ENCODE results near the gene ISL2. TPM values are rescaled to one million over a fixed set of nuclear protein-coding genes. Genes with fewer than 3 reads are reported as not detected.

Gene ISL2
- total and polyA plus RNA-seq, 4 donors = 0.03 to 0.14 TPM; not detected in 2

DNA sequence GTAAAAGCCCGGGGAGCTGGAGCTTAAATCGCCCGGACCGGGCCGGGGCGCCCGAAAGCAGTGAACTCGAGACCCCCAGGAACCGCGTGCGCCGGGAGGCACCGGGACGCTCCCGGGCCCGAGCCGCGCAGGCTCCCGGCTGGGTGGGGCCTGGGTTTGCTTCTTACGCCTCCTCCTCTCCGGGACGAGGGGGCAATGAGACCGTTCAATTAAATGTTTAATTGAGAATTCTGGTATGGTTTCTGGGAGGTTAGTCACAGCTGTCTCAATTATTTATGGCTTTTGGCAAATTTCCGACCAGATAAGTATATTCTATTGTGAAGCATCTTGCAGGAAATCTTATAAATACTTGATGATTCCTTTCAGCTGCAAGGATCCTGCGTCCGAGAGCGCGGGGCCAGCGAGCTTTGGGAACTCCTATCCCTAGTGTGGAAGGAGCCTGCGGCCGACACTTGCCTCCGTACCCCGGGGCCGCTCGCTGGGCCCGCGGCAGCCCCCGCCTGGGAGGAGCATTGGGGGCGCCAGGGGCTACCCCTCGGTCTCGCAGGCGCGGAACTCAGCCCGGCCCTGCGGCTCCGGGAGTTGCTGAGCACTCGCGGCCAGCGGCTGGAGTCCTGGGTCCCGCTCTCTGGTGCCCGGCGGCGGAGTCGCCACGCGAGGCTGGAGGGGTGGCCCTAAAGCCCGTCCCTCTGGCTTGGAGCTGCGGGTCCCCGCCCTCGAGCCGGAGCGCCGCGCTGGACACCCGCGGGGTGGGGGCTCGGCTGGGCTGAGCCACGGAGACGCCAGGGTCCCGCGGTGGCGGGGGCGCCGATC, 10.3 kb downstream of the ISL2 start:
- TF ChIP-seq, protein P1, sequence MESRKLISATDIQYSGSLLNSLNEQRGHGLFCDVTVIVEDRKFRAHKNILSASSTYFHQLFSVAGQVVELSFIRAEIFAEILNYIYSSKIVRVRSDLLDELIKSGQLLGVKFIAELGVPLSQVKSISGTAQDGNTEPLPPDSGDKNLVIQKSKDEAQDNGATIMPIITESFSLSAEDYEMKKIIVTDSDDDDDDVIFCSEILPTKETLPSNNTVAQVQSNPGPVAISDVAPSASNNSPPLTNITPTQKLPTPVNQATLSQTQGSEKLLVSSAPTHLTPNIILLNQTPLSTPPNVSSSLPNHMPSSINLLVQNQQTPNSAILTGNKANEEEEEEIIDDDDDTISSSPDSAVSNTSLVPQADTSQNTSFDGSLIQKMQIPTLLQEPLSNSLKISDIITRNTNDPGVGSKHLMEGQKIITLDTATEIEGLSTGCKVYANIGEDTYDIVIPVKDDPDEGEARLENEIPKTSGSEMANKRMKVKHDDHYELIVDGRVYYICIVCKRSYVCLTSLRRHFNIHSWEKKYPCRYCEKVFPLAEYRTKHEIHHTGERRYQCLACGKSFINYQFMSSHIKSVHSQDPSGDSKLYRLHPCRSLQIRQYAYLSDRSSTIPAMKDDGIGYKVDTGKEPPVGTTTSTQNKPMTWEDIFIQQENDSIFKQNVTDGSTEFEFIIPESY (IDR thresholded peaks at IDR 0.05) = no peak
- TF ChIP-seq, protein P2, sequence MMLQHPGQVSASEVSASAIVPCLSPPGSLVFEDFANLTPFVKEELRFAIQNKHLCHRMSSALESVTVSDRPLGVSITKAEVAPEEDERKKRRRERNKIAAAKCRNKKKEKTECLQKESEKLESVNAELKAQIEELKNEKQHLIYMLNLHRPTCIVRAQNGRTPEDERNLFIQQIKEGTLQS (IDR thresholded peaks at IDR 0.05) = no peak
- 19% methylated on average over 74 of the region's 74 CpGs for WGBS

DNA sequence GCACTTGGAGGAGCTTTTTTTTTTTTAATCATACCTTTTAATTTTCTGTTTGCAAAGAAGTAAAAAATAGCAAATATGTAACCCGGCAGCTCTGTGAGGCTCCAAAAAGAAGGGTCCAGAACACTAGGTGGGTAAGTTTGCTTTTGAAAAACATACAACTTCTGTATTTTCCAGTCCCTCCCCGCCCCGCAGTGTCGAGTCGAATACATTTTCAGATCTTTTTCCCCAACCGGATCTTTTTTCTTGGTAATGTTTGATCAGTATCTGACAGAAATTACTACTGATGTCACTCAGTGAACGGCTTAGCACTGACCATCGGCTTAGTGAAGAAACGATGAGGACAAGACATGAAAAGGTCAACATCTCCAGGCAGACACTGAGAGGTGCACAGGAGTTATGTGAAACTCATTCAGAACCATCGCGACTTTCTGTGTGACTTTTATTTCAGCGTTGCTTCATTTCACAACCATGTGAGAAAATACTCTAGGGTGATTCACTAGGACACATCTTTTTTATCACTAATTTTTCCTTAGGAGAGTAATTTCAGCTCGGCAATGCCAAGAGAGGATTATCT, 11.0 kb downstream of the ISL2 start:
- Histone ChIP-seq H3K4me3 (ENCODE audit: low read depth in 1 of 3, low read length in 3 of 3) (no peak overlapping the region), H3K36me3 (ENCODE audit: control insufficient read depth in 4 of 4, insufficient read depth in 3 of 4, low read depth in 1 of 4, low read length in 3 of 4) (peaks cover 0 to 2% (median 0%) of the 10 kb centered on the region in 4 donors), H3K27ac (ENCODE audit: low read depth in 1 of 2, low read length in 2 of 2) (no peak overlapping the region), H3K27me3 (ENCODE audit: control insufficient read depth in 4 of 4, insufficient read depth in 4 of 4, low read length in 3 of 4) (peaks cover 0 to 18% (median 9%) of the 10 kb centered on the region in 4 donors), H3K9me3 (ENCODE audit: control insufficient read depth in 4 of 4, low read length in 3 of 4) (no peaks in the 10 kb centered on the region), H3K9ac (ENCODE audit: low read depth in 1 of 2, low read length in 2 of 2) (no peak overlapping the region), H3K4me1 (ENCODE audit: control insufficient read depth in 4 of 4, insufficient read depth in 4 of 4, low read length in 3 of 4) (peaks cover 5 to 18% (median 14%) of the 10 kb centered on the region in 4 donors)
- TF ChIP-seq, protein P3, sequence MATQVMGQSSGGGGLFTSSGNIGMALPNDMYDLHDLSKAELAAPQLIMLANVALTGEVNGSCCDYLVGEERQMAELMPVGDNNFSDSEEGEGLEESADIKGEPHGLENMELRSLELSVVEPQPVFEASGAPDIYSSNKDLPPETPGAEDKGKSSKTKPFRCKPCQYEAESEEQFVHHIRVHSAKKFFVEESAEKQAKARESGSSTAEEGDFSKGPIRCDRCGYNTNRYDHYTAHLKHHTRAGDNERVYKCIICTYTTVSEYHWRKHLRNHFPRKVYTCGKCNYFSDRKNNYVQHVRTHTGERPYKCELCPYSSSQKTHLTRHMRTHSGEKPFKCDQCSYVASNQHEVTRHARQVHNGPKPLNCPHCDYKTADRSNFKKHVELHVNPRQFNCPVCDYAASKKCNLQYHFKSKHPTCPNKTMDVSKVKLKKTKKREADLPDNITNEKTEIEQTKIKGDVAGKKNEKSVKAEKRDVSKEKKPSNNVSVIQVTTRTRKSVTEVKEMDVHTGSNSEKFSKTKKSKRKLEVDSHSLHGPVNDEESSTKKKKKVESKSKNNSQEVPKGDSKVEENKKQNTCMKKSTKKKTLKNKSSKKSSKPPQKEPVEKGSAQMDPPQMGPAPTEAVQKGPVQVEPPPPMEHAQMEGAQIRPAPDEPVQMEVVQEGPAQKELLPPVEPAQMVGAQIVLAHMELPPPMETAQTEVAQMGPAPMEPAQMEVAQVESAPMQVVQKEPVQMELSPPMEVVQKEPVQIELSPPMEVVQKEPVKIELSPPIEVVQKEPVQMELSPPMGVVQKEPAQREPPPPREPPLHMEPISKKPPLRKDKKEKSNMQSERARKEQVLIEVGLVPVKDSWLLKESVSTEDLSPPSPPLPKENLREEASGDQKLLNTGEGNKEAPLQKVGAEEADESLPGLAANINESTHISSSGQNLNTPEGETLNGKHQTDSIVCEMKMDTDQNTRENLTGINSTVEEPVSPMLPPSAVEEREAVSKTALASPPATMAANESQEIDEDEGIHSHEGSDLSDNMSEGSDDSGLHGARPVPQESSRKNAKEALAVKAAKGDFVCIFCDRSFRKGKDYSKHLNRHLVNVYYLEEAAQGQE (IDR thresholded peaks at IDR 0.05) = no peak
- DNase-seq (ENCODE audit: low spot score) = no peak
- WGBS = 87% methylated on average over 13 of the region's 13 CpGs

More for the DNA sequence above, 10.3 kb downstream of the ISL2 start:
- peaks cover 5 to 23% (median 18%) of the 10 kb centered on the region in 4 donors for H3K4me1 ChIP-seq (ENCODE audit: control insufficient read depth in 4 of 4, insufficient read depth in 4 of 4, low read length in 3 of 4)
- H3K9me3 ChIP-seq (ENCODE audit: control insufficient read depth in 4 of 4, low read length in 3 of 4) = no peaks in the 10 kb centered on the region
- H3K27me3 ChIP-seq (ENCODE audit: control insufficient read depth in 4 of 4, insufficient read depth in 4 of 4, low read length in 3 of 4) = peaks cover 0 to 21% (median 11%) of the 10 kb centered on the region in 4 donors
- H3K27ac ChIP-seq (ENCODE audit: low read depth in 1 of 2, low read length in 2 of 2) = no peak overlapping the region
- H3K4me3 ChIP-seq (ENCODE audit: low read depth in 1 of 3, low read length in 3 of 3) = peak overlapping the region in 2 of 3 donors; percentile 4 to 60
- DNase-seq (ENCODE audit: low spot score) = no peak
- H3K36me3 ChIP-seq (ENCODE audit: control insufficient read depth in 4 of 4, insufficient read depth in 3 of 4, low read depth in 1 of 4, low read length in 3 of 4) = peaks cover 0 to 2% (median 0%) of the 10 kb centered on the region in 4 donors
- H3K9ac ChIP-seq (ENCODE audit: low read depth in 1 of 2, low read length in 2 of 2) = no peak overlapping the region

DNA sequence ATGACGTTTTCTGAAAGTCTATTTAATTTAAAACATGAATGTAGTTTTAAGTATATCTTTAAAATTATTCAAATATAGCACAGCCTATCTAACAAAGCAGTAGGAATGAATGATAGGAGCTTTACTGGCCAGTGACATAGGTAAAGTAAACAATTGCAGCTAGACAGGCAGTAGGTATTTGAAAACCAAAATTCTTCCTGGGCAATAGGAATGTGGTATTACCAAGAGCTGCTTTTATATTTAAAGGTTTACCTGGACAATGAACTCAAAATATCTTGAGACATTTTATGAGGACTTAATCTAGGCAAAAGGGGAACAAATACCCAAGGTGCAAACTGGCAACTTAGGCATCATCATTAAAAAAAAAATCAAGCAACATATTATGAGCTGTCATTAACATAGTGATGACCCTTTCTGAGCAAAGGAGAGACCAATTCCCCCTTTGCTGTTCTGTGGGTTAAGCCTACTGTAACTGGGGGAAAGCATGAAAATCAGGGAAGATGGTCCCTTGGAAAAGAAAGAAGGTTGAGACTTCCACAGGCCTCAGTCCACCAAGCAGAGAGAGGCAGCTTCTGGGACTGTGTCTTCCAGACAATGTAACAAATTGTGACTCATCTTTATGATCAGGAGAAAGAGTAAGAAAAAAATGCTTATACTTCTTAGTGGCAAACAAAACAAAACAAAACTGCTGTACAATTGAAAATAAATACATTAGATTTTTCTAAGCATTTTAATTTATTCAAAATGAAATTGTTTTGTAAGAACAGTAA, 12.9 kb downstream of the ISL2 start:
- Histone ChIP-seq H3K27ac (ENCODE audit: low read depth in 1 of 2, low read length in 2 of 2) (no peak overlapping the region), H3K36me3 (ENCODE audit: control insufficient read depth in 4 of 4, insufficient read depth in 3 of 4, low read depth in 1 of 4, low read length in 3 of 4) (peaks cover 0 to 2% (median 0%) of the 10 kb centered on the region in 4 donors), H3K9ac (ENCODE audit: low read depth in 1 of 2, low read length in 2 of 2) (no peak overlapping the region), H3K4me1 (ENCODE audit: control insufficient read depth in 4 of 4, insufficient read depth in 4 of 4, low read length in 3 of 4) (peaks cover 5 to 14% (median 12%) of the 10 kb centered on the region in 4 donors), H3K27me3 (ENCODE audit: control insufficient read depth in 4 of 4, insufficient read depth in 4 of 4, low read length in 3 of 4) (peaks cover 0 to 13% (median 5%) of the 10 kb centered on the region in 4 donors), H3K4me3 (ENCODE audit: low read depth in 1 of 3, low read length in 3 of 3) (no peak overlapping the region), H3K9me3 (ENCODE audit: control insufficient read depth in 4 of 4, low read length in 3 of 4) (no peaks in the 10 kb centered on the region)
- TF ChIP-seq RAD21 (IDR thresholded peaks at IDR 0.05) = no peak
- TF ChIP-seq SP1 (IDR thresholded peaks at IDR 0.05) = no peak
- TF ChIP-seq FOXA1 (IDR thresholded peaks at IDR 0.05) = no peak
- no peak for TF ChIP-seq NR2F2 (IDR thresholded peaks at IDR 0.05)
- no peak for TF ChIP-seq HNF4A (conservative IDR thresholded peaks at IDR 0.05)
- TF ChIP-seq YY1 (IDR thresholded peaks at IDR 0.05) = no peak
- TF ChIP-seq FOXA2 (IDR thresholded peaks at IDR 0.05) = no peak
- TF ChIP-seq, protein P4, sequence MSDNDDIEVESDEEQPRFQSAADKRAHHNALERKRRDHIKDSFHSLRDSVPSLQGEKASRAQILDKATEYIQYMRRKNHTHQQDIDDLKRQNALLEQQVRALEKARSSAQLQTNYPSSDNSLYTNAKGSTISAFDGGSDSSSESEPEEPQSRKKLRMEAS (IDR thresholded peaks at IDR 0.05) = no peak
- TF ChIP-seq, protein P3 (IDR thresholded peaks at IDR 0.05) = no peak
- TF ChIP-seq RXRA (IDR thresholded peaks at IDR 0.05) = no peak
- no peak for TF ChIP-seq HNF4G (IDR thresholded peaks at IDR 0.05)
- TF ChIP-seq, protein P2 (IDR thresholded peaks at IDR 0.05) = no peak
- no peak for DNase-seq (ENCODE audit: low spot score)
- 97% methylated on average over 1 of the region's 1 CpG for WGBS
